Activated CD8-positive, alpha-beta memory T cell treated with anti-CD3 and anti-CD28 coated beads for 48 hours (primary cell): ENCODE measurements around the gene LYPD6B.

Source experiments
- DNase-seq, 3 experiments: peaks; one replicate each; pipeline ENCODE4 v3.0.0-alpha.2; 2020; ENCODE audit warnings: low read depth in 2 of 3, low spot score in 2 of 3

LYPD6B gene

DNA sequence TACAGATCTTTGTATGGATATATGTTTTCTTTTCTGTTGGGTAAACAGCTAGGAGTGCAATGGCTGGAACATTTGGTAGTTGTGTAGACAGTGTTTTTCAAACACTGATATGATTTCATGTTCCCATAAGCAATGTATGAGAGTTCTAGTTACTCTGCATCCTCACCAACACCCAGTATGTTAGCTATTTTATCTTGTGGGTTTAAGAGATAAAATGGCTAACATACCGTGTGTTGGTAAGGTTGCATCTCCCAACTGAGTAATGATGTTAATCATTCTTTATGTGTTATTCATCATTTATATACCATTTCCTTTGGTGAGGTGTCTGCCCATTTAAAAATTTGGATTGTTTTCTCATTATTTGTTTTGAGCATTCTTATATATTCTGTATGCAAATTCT is 65.7 kb downstream of the LYPD6B start:
- no peak for DNase-seq

DNA sequence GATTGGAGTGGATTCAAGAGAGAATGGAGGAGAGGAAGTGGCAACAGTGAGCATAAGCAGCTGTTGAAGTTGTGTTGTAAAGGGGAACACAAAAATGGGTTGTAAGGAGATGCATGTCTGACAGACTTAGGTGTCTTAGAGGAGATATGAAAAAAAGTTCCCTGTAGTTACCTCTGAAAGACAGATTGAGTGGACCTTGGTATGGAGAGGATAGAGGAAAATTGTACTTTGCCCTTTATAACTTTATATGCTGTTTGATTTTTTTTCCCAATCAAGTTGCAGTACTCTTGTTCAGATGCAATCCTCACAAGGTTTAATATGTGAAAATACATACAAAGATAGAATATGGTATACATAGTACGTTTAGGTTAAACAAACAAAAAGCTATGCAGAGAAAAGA is 73.6 kb downstream of the LYPD6B start:
- no peak for DNase-seq

DNA sequence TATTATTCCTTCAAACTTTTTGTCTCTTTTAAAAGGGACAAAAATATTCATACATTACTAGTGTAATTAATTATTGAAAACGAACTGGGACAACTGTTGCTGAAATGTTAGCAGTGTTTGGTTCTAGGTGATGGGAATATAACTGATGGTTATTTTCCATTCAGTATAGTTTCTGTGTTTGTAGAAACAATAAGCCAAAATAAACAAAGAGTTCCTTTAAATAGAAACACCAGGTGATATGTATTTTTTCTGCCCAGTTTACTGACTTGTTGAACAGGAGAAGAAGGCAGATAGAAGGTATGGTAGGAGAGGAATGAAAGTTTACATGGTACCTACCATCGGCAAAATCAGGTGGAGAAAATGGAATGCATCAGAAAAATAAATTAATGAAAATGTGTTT is 74.2 kb downstream of the LYPD6B start:
- no peak for DNase-seq

DNA sequence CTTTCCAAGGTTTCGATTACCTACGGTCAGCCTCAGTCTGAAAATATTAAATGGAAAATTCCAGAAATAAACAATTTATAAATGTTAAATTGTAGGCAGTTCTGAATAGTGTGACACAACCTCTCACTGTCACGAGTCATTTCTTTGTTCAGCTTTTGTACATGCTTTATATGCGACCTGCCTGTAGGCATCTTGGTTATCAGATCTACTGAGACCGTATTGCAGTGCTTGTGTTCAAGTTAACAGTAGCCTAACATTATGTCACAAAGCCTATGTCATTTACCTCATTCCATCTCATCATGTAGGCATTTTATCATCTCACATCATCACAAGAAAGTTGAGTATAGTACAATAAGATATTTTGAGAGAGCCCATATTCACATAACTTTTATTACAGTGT is 77.3 kb downstream of the LYPD6B start:
- no peak for DNase-seq

DNA sequence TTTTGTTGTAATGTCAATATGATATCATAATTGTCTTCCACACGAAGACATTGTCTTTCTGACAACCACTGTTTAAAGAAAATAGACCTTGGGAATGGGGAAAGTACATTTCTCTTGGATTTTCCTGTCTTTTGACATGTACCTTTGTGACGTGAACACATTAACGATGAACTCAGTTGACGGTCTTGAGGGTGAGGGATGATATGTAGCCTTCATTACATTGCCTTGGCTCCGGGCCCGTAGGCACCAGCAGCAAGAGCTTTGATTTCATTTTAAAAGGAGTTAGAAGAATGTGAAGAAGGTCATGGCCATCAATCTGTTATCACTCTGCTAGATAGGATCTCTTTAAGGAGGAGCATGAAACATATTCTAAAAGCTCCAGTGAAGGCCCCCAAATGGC is 80.9 kb downstream of the LYPD6B start:
- no peak for DNase-seq

DNA sequence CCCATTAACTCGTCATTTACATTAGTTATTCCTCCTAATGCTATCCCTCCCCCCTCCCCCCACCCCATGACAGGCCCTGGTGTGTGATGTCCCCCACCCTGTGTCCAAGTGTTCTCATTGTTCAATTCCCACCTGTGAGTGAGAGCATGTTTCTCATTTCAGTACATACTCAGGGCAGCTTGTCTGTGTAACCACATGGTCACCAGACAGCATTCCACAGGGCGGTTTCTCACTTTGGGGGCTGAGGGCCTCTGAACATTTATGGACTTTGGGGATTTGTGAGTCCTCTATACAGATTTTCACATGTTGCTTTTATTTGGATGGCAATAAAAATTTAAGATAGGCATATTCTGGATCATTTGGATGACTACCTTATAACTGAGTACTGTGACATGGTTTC is 84.0 kb downstream of the LYPD6B start:
- no peak for DNase-seq

DNA sequence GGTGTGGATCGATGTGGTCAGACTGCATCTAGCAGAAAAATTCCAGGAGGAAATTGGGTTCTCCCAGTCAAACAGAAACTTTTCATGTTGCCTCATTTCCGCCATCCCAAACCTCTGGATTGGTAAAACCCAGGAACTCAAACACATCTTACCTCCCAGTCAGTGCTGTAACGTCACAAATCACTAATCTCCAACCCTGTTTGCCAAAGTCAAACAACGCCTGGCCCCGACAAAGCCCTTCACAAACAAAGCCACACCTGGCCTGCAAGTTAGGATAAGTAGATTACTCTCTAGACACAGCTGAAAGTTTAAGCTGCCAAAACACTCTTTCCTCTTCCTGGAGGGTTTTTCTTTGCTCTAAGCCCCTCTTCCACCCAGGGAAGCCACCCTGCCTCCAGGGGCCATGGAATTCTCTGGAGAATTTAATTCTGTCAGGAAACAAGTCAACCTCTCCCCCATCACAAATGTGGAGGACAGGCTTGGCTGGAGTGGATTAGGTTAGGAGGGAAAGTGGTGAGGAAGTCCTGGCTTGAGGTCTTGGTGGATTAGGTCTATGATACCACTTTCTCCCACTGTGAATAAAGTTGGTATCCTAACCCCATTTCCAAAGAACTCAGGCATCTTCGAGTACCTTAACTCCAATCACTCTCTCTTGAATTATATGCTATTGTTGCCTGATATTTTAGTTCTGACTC is 86.7 kb downstream of the LYPD6B start:
- no peak for DNase-seq

DNA sequence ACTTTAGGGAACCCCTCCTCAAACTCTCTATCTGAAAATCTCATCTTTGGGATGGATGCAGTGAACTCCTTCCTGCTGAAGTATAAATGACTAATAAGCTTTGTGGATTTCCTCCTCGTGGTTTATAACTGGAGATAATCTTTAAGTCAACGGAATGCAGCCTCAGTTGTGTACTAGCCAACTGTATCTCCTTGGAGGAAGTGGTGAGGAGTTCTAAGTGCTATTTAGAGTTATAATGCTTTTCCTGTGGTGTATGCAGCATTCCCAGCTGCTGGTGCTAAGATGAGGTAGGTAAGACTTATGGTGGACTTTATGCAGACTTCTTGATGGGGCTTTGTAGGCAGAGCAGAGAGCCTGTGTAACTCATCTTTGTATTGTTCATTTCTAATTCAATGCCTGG is 90.9 kb downstream of the LYPD6B start:
- no peak for DNase-seq

DNA sequence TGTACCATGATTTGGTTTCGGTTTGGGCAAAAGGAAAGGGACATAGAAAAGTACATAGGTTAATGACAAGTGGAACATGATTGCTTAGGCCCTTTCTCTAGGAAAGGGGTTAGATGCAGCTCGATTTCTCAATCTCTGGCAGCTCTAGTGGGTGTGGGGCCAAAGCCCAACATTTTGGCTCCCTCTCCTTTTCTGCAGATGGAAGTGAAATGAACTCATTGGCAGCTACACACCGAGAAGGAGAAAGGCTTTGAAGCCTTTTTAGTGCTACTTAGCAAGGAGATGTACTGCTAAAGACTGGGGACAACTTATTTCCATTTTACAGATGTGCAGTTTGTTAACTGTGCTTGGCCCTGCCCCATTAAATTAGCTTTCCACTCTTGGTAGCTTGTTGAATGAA is 93.8 kb downstream of the LYPD6B start:
- no peak for DNase-seq

DNA sequence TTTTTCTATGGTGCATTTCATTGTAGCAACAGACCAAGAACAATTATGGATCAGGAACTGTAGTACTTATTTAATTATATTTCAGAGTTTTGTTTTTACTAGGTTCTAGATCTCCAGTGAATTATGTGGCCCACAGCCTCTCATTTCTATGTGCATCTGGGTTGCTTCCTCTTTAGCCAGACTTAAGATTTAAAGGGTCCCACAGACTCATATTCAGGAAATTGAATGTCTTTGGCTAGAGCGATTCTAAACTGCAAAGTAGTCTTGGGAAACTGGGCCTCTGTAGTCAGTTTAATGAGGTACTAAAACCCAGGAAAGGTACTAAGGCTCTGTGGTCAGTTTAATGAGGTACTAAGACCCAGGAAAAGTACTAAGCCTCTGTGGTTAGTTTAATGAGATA is 94.4 kb downstream of the LYPD6B start:
- no peak for DNase-seq

DNA sequence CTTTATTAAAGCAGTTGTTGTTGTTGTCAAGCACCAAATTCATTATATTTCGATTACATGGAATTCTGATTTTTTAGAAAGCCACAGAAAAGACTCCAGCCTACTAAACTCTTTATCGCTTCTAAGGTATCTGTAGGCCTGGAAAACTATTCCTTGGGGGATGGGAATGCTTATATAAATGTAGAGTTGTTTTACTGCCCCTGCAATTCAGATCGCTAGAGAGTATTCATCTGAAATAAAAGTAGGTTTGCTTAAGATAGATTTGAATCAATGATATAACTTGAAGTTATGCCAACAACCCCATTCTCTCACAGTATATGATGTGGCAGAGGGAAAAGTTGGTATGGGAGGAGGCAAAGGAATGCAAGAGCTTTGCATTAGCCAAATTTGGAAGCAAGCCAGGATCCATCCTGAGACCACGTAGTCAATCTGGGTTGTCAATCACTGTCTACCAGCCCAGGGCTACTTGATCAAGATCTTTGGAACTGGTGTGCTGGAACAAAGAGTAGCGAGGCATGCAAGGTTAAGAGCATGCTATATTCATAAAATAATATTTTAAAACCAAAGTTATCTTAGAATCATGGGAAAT is 95.9 kb downstream of the LYPD6B start:
- no peak for DNase-seq

DNA sequence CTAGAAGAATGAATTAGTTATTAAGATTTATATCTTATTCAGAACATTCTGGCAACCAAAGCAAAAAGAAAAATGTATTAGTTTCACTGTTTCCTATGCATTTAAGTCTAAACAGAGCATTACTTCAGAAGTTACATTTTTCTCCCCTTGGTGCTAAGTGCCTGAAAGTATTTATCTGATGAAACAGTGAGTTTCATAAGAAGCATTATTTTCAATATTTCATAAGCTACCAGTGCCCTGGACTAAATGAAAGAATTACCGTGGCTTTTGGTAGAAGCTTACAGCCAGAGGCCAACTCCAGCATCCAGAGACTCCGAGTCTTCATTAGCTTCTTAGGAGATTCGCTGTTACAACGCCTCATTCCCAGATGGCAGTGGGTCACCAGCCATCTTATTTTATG is 97.6 kb downstream of the LYPD6B start:
- no peak for DNase-seq

DNA sequence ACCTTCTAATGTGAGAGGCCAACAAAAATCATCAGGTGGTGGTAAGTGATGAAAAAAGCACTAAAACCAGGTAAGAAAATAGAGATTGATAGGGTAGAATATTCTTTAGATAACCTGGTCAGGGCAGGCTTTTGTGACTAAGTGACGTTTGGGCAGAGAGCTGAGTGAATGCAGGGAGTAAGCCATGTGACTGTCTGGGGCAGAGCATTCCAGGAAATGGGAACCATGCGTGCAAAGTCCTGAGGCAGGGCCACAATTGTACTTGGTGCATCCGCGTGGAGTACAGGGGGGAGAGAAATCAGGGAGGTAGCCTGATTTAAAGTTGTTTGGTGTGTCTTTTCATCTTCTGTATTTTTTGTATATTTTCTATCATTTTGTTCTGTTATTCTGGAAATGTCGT is 102.5 kb downstream of the LYPD6B start:
- no peak for DNase-seq

DNA sequence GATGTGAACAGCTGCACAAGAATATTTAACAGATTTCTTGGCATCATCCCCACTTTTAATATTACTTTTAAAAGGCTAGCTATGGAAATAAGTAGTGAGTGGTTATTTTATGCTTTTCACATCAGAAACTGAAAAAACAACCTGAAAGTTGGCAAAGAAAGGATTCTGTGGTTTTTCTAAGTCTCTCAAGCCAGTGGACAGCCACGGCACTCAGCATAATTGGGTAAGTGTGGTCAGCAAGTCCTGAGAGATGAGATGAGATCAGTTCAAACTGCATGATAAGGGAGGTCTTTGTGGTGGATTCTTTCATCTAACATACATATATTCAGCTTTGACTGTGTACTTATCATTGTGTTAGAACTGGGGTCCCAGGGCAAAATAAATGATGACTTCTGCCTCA is 105.2 kb downstream of the LYPD6B start:
- DNase-seq, result no peak

DNA sequence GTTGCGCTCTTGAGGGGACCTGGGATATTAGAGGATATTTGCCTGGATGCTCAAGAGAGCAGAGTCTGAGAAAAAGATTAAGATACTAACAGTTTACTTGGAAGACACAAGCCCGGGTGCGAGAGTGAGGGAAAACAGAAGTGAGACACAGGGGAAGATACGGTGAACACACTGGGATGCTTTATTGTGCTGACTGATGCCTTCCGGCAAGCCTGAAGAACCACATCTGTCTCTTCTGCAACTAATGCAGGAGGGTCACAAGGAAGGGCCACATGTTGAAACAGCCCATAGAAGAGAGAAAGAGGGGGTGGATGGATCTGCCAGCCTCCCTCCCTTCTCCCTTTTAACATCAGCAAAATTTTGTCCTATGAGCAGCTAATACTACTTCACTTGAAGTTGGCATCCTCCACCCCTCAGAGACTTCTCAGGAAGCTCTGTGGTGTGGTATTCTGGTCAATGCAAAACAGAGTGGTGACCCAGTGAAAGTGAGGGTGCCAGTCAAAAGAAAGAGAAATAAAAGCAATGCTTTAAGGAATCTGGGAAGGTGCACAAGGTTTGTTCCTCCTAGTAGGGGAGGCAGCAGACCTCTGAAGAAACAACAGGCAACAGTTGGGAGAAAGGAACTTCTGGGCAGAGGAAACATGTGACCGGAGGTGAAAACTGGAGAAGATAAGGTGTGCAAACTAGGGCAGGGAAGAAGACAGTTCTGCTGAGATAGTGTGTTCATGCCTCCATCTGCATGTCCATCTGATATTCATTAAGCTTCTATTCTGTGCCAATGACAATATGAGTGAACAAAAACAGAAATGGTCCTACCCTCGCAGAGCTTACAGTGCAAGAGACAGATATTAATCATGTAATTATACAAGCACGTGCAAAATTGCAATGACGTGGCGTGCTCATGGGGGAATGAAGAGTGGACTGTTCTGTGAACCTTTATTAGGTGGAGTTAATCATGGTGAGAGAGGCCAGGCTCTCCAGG is 107.1 kb downstream of the LYPD6B start:
- DNase-seq, result no peak

DNA sequence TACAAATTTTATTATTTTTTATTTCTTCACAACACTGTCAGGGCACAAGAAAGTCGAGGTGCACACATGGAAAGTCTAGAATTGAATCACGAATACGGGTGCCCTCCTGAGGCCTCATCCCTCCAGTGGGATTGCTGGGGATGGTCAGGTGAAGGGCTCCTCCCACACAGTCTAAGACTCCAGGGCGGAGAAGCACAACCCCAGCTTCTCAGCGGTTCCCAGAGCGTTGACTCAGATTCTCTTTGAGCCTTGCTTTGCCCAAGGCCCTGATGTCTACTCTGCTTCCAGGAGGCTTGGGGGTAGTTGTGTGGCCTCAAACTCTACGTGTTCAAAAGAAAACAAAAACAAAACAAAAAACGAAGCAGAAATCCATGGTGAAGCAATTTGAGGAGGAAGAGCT is 108.4 kb downstream of the LYPD6B start:
- no peak for DNase-seq

DNA sequence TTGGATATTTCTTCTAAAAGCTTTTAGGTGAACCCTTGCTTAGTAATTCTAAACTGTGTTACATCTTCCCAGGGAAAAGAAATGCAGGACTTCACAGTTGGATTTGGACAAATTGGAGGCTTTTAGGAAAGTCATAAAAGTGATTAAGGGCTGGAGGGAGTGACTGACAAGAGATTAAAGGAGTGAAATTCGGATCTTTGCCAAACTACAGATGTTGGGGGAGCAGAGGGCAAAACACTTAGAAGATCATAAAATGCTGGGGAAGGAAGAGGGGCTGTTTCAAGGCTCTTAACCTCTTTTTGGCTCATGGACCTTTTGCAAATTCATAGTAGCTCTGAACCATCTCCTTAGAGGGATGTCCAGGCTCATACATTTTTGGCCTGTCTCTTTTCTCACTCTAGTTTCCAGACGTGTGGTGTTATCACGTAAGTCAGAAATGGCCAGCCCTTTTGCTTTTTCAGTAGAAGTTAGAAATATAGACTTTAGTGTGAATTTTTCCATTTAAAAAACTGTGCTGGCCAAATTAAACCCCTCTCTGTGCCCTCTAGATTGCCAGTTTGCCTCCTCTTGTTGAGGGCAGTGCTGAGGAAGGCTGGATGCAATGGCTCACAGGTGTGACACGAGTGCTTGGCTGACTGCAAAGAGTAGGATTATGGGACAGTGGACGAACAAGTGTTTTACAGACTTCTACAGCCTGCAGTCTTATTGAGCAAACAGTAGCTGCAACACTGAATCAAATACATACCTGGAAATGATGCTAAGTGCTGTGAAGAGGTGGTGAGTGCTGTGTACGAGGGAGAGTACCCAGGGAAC is 109.9 kb downstream of the LYPD6B start:
- no peak for DNase-seq

DNA sequence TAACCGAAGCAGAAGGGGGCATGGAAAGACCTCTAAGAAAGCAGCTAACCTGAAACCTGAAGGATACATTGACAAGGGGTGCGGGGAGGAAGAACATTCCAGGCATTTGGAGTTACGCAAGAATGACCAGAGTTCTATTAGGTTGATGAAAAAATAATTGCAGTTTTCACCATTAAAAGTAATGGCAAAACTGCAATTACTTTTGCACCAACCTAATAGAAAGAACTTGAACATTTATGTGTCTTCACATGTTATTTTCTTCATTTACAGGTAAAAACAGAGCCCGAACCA is 110.5 kb downstream of the LYPD6B start:
- DNase-seq, result no peak

DNA sequence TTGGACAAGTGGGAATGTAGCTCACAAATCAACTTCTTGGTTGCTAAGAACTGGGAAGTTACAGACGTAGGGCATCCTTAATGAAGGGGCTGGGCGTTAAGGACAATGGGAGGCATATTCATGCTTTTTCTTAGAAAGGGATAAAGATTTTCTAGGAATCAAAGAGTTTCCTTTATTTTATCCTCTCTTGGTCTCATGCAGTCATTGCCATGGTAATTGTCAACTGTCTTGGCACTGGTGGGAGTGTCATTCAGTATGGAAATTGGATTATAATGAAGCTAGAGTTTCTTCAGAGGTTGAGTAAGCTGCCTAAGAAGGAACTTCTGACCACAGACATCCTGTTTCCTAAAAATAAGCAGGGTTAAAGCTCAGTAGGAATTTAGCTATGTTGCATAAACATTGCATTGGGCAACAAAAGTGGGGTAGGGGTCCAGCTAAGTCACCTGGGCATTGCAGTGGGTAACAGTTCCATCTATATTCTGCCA is 114.0 kb downstream of the LYPD6B start:
- DNase-seq, result no peak

DNA sequence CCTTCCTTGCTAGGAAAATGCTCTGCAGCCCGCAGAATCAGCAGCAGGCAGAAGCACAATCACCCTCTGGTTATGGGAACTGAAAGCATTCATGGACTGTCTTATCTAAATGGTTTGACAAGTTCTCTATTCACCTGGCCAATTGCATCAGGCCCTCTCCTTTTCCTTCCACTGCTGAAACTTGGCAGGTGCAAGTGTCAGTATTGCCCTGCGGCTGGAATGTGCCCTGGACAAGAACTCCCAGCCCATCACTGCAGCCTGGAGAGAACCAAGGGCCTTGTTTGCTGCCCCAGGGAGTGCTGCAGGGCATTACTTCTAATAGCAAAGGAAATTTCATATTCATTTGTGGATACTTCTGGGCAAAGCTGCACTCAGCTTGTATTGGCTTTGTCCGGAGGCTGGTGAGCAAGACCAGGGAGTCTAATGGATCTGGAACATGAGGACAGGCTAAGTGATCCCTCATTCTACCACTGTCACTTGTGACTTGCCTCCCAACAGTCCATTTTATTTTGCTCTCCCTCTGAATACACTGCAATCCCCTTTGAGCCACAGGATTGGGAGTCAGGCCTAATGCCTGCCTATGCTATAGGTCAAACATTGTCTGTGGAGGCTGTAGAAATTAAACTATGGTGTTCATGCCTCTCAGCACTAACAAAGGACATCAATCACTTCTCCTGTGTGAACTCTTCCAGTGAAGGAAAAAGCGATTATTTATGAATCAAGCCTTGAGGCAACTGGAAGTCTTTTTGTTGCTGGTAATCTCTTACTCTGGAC is 116.9 kb downstream of the LYPD6B start:
- no peak for DNase-seq

DNA sequence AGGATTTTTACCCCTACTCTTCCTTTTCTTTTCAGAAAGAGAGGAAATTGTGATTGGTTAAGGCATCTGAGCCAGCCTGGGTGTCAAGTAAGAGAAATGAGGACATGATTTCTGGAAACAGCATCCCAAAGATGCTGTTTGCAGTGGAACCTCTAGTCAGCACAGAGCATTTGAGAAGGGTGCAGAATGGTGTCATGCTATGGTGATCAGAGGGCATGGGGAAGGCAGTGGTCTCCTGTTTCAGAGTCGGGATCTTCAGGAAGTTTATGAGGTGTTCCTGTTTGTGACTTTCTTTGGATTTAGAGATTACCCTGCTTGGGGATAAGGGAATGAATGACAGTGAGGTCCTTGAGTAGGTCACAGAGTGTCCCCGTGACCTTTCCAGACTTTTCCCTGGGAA is 117.5 kb downstream of the LYPD6B start:
- DNase-seq, result no peak
